GM12874 (cell line): Measurements from ENCODE around the gene KCNC1.

Source experiments
- CTCF ChIP-seq: IDR thresholded peaks from 2 replicates; pipeline ENCODE4 v1.5.1; 2011; ENCODE audit warnings: low read depth, mild to moderate bottlenecking, control low read depth, low read length, moderate library complexity; ENCODE audit not compliant: insufficient read depth

KCNC1 gene

GRCh38 chr11:17734418-17734911 lies at the start of gene KCNC1:
Gene KCNC1, plus strand, starts transcription at chr11:17734781. Its CDS starts 1,222 bp downstream, at chr11:17736003.
- TF ChIP-seq CTCF = no peak

GRCh38 chr11:17686231-17686980 lies 48.2 kb upstream of the KCNC1 start:
- TF ChIP-seq CTCF = no peak

GRCh38 chr11:17687946-17688670 lies 46.5 kb upstream of the KCNC1 start:
- no peak for TF ChIP-seq CTCF

GRCh38 chr11:17691550-17691949 lies 43.0 kb upstream of the KCNC1 start:
- TF ChIP-seq CTCF = no peak

- TF ChIP-seq CTCF = no peak
Observed at GRCh38 chr11:17691976-17692375, 42.6 kb upstream of the KCNC1 start.

GRCh38 chr11:17692931-17693330 lies 41.6 kb upstream of the KCNC1 start:
- TF ChIP-seq CTCF = no peak

- no peak for TF ChIP-seq CTCF
Observed at GRCh38 chr11:17693531-17693930, 41.0 kb upstream of the KCNC1 start.
